Glutamatergic neuron (in vitro differentiated cells): ENCODE data around the gene SLC6A18. TPM values are rescaled to one million over a fixed set of nuclear protein-coding genes. Genes with fewer than 3 reads are reported as not detected.

Experiments used
- DNase-seq: peaks from one replicate; pipeline ENCODE4 v3.0.0; 2022
- H3K27ac Mint-ChIP-seq: one replicate; pipeline ENCODE4 v1.8.0; 2020; ENCODE audit warnings: mild to moderate bottlenecking, mixed read lengths, inconsistent platforms; ENCODE audit not compliant: unreplicated experiment
- H3K27me3 Mint-ChIP-seq: one replicate; pipeline ENCODE4 v1.8.0; 2020; ENCODE audit warnings: mild to moderate bottlenecking, moderate library complexity, mixed read lengths, inconsistent platforms; ENCODE audit not compliant: unreplicated experiment
- H3K36me3 Mint-ChIP-seq: one replicate; pipeline ENCODE4 v1.8.0; 2020; ENCODE audit warnings: mild to moderate bottlenecking, mixed read lengths, inconsistent platforms; ENCODE audit not compliant: unreplicated experiment
- H3K4me1 Mint-ChIP-seq: one replicate; pipeline ENCODE4 v1.8.0; 2020; ENCODE audit warnings: mild to moderate bottlenecking, low read depth, mixed read lengths, inconsistent platforms; ENCODE audit not compliant: unreplicated experiment
- H3K4me3 Mint-ChIP-seq: one replicate; pipeline ENCODE4 v1.8.0; 2020; ENCODE audit warnings: mild to moderate bottlenecking, mixed read lengths, inconsistent platforms; ENCODE audit not compliant: unreplicated experiment
- H3K9me3 Mint-ChIP-seq: one replicate; pipeline ENCODE4 v1.8.0; 2020; ENCODE audit warnings: mild to moderate bottlenecking, moderate library complexity, mixed read lengths, inconsistent platforms; ENCODE audit not compliant: unreplicated experiment
- total RNA-seq: library from RNA; stranded (reverse); fragmentation: NEBNext Ultra II Directional; extraction: Animal tissue kit (Norgen Biotek cat#: 25700); gene quantifications from one replicate; pipeline ENCODE4 v1.2.1, GENCODE V29; 2021; ENCODE audit not compliant: unreplicated experiment
- TF ChIP-seq, protein P1 (sequence below): fragments of 200-600 bp; sonication (generic); IDR thresholded peaks from one replicate; pipeline ENCODE4 v1.5.0; 2021; ENCODE audit not compliant: partially characterized antibody, unreplicated experiment

The SLC6A18 gene
- total RNA-seq, 1 donor from 2014 or later, result not detected

DNA sequence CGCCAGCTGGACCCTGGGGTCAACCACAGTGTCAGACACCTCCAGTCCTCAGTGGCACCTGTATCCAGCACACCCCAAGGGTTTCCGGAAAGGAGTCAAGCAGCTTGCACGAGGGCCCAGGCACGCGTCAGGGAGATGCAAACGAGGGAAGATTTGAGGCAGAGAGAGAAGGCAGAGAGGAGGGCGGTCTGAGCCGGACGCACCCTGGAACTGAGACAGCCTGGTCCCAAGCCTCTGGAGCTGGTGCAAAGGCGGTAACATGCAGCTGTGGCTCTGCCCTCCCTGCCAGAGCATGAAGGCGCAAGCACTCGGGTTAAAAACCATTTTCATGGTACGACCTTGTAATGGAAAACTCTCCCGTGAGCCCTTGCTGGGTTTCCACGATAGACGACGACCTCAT lies 32.2 kb downstream of the SLC6A18 start:
- TF ChIP-seq, protein P1, sequence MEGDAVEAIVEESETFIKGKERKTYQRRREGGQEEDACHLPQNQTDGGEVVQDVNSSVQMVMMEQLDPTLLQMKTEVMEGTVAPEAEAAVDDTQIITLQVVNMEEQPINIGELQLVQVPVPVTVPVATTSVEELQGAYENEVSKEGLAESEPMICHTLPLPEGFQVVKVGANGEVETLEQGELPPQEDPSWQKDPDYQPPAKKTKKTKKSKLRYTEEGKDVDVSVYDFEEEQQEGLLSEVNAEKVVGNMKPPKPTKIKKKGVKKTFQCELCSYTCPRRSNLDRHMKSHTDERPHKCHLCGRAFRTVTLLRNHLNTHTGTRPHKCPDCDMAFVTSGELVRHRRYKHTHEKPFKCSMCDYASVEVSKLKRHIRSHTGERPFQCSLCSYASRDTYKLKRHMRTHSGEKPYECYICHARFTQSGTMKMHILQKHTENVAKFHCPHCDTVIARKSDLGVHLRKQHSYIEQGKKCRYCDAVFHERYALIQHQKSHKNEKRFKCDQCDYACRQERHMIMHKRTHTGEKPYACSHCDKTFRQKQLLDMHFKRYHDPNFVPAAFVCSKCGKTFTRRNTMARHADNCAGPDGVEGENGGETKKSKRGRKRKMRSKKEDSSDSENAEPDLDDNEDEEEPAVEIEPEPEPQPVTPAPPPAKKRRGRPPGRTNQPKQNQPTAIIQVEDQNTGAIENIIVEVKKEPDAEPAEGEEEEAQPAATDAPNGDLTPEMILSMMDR, result no peak
- DNase-seq, result no peak
- H3K27ac Mint-ChIP-seq, result no peak overlapping the region
- no peak overlapping the region for H3K4me3 Mint-ChIP-seq
- H3K4me1 Mint-ChIP-seq, result no peaks in the 10 kb centered on the region
- peaks cover 9% of the 10 kb centered on the region for H3K27me3 Mint-ChIP-seq
- H3K9me3 Mint-ChIP-seq, result peaks cover 8% of the 10 kb centered on the region
- H3K36me3 Mint-ChIP-seq, result peaks cover 11% of the 10 kb centered on the region

DNA sequence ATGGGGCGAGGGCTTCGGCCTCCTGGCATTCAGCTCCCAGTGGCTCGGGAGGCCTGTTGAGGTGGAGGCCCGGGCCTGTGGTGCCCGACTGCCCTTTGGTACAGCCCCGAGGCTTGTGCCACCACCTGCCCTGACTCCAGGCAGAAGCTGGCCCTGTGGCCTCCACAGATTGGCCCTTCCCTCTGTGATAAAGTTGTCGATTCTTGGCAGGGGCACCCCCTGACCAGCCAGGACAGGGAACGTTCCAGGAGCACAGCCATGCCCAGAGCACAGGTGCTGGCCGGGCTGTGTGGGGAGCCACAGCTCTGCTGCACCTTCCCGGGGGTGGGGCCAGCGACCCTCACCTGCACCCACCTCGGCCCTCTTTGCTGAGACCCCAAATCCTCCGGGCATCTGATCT lies 32.7 kb downstream of the SLC6A18 start:
- Mint-ChIP-seq H3K27me3 (peaks cover 9% of the 10 kb centered on the region), H3K27ac (no peak overlapping the region), H3K36me3 (peaks cover 16% of the 10 kb centered on the region), H3K4me3 (no peak overlapping the region), H3K4me1 (no peaks in the 10 kb centered on the region), H3K9me3 (peaks cover 11% of the 10 kb centered on the region)
- no peak for DNase-seq
- TF ChIP-seq, protein P1, result no peak

DNA sequence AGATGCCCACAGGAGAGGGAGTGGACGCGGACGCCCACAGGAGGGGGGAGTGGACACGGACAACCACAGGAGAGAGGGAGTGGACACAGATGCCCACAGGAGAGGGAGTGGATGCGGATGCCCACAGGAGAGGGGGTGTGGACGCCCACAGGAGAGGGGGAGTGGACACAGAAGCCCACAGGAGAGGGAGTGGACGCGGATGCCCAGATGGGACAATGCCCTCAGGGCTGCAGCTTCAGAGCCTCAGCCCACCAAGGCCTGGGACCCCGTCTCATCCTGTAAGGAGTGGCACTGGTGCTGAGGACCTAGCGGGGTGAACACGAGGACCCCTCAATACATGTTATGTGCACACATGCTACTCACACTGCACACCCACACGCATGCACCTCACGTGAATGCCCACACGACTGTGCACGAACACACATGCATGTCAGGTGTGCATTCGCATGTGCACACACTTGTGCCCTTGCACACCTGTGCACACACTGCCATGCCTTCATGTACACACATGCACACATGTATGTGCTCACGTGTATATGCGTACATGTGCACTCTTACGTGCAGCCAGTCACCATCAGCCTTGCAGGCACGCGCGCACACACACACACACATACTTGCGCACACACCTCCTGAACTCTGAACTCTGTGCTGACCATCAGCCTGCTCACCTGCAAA lies 34.8 kb downstream of the SLC6A18 start:
- TF ChIP-seq, protein P1, result no peak
- no peaks in the 10 kb centered on the region for H3K4me1 Mint-ChIP-seq
- no peak overlapping the region for H3K27ac Mint-ChIP-seq
- H3K4me3 Mint-ChIP-seq, result no peak overlapping the region
- no peak for DNase-seq
- peaks cover 13% of the 10 kb centered on the region for H3K9me3 Mint-ChIP-seq
- H3K27me3 Mint-ChIP-seq, result peaks cover 12% of the 10 kb centered on the region
- H3K36me3 Mint-ChIP-seq, result peaks cover 20% of the 10 kb centered on the region

DNA sequence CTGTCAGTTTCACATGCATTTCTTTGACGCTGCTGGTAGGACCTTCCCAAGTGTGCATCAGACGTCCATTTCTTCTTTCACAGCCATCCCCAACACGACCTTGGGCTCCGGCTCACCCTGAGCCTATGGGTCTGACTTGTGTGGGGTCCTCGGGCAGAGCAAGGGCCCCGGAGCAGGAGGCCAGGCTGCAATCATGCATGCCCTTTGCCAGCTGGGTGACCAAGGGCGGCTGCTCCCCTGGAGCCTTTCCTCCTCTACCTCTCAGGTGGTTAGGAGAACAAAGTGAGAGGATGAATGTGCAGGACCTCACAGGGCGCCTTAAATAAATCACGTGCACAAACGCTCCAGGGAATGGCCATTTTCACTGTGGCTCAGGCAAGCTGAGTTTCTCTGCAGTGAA lies 36.5 kb downstream of the SLC6A18 start:
- H3K27me3 Mint-ChIP-seq, result peaks cover 5% of the 10 kb centered on the region
- H3K4me3 Mint-ChIP-seq, result no peak overlapping the region
- H3K36me3 Mint-ChIP-seq, result peaks cover 20% of the 10 kb centered on the region
- H3K27ac Mint-ChIP-seq, result no peak overlapping the region
- no peak for DNase-seq
- no peaks in the 10 kb centered on the region for H3K4me1 Mint-ChIP-seq
- TF ChIP-seq, protein P1, result no peak
- peaks cover 13% of the 10 kb centered on the region for H3K9me3 Mint-ChIP-seq

DNA sequence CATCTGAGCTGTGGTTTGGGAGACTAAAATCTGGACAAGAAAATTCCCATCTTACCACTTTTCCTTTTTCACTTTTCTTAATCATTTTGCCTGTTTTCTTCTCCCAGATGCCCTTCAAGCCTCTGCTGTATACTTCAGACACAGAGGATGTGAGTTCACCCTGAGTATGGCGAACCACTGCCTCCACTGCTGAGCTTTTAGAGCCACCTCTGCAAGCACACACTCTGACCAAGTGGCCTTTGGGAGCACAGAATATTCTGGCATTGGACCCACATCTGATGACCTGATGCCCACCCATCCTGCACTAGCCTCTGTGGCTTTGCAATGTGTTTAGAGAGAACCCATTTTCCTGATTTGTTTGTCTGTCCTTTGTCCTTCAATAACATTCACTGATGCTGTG lies 37.2 kb downstream of the SLC6A18 start:
- TF ChIP-seq, protein P1, result no peak
- H3K27ac Mint-ChIP-seq, result no peak overlapping the region
- peaks cover 13% of the 10 kb centered on the region for H3K9me3 Mint-ChIP-seq
- H3K36me3 Mint-ChIP-seq, result peaks cover 20% of the 10 kb centered on the region
- no peaks in the 10 kb centered on the region for H3K4me1 Mint-ChIP-seq
- DNase-seq, result no peak
- no peak overlapping the region for H3K4me3 Mint-ChIP-seq
- H3K27me3 Mint-ChIP-seq, result peaks cover 5% of the 10 kb centered on the region
